ENCODE results near the gene ADGRG6.

DNA sequence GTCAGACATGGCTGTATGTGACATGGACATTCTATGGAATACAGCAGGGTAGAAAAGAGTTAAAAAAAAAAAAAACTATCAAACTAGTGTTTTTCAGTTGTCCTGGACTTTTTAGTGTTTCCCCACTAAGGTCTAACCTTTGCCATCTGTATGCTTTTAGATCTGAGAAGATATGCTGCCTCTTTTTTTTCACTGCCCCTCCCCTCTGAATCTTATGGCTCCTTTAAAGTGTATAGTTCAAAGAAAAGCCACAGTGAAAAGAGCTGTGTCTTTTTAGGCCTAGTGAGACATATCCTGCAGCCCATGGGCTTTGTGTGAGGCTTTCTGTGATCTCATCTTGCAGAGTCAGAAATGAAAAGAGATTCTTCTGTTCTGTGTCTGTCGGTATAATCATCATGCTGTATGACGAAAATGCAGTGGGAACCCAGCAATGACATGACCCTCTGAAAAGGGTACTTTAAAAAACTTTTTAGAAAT lies 29.3 kb downstream of the ADGRG6 start:
- no peak for TF ChIP-seq CTBP1 (IDR thresholded peaks at IDR 0.05; ENCODE audit: borderline replicate concordance)
- no peak for TF ChIP-seq FOXK2 (IDR thresholded peaks at IDR 0.05)
- TF ChIP-seq FOXA1 (IDR thresholded peaks at IDR 0.05): no peak
- no peak for TF ChIP-seq ARNT (IDR thresholded peaks at IDR 0.05)
- TF ChIP-seq SP1 (IDR thresholded peaks at IDR 0.05): no peak
- TF ChIP-seq ELF4 (IDR thresholded peaks at IDR 0.05): no peak
- no peak for TF ChIP-seq HDGF (IDR thresholded peaks at IDR 0.05; ENCODE audit: borderline replicate concordance)
- TF ChIP-seq TARDBP (IDR thresholded peaks at IDR 0.05): no peak
- TF ChIP-seq NFRKB (IDR thresholded peaks at IDR 0.05): no peak

All from HEK293T (cell line).